ENCODE data around the gene NOG. TPM values are rescaled to one million over a fixed set of nuclear protein-coding genes. Genes with fewer than 3 reads are reported as not detected.
A peak's percentile ranks its signal among the peaks of the same experiment; 100 is the strongest.

NOG gene
- total RNA-seq, 1 donor from 2014 or later: 8.9 TPM

DNA sequence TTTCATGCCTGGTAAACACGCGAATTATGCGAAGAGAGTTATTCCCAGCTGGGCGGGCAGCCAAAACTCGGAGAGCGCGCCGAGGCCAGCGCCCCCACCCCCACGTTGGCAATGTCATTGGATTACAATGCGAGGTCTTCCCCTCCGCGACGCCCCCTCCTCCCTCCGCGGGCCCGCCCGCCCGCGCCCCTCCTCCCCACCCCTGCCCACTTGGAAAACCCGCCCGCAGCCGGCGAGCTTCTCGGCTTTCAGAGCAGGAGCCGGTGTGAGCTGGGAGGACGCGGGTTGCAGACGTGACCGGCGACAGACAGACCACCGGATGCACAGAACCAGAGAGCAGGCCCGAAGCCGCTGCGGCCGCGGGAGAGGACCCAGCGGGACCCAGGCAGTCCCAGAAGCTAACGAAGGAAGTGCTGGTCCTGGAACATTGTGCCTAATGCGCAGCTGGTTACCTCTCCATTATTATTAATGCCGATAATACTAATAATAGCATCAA, 4.0 kb downstream of the NOG start:
- peak; percentile 91 for DNase-seq

DNA sequence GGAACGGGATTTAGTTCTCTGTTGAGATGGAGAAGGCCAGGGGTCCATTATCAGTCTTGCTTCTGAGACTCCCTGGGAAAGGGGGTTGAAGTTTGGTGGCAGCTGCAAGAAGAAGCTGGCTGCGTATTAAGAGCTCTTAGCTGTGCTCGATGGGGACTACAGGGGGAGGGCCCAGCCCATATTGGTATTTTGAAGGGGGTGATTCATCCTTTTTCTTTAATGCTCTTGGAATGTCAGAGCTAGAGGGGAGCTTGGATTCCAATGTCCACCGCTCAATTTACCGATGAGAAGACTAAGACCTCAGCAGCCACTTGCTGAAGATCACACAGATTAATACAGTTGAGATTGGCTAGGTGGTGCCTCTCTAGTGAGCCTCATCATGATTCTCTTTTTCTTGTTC, 5.0 kb downstream of the NOG start:
- peak; percentile 81 for DNase-seq

- DNase-seq: no peak
Measured at GRCh38 chr17:56599088-56599487, 5.6 kb downstream of the NOG start.

- DNase-seq: no peak
Measured at GRCh38 chr17:56599566-56599965, 6.1 kb downstream of the NOG start.

DNA sequence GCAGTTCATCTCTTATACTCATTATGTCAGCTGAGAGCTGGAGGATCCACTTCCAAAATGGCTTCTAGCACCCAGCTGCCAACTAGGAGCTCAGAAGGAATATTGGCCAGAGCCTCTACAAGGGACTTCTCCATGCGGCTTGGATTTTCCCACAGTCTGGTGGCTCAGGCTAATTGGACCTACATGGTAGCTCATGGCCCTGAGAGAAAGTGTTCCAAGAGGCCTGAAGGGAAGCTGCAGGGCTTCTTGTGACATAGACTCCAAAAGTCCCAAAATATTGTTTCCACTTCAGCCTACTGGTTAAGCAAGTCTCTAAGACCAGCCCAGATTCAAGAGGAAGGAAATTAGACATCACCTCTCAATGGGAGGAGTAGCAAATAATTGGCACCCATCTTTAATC, 6.8 kb downstream of the NOG start:
- DNase-seq: no peak

DNA sequence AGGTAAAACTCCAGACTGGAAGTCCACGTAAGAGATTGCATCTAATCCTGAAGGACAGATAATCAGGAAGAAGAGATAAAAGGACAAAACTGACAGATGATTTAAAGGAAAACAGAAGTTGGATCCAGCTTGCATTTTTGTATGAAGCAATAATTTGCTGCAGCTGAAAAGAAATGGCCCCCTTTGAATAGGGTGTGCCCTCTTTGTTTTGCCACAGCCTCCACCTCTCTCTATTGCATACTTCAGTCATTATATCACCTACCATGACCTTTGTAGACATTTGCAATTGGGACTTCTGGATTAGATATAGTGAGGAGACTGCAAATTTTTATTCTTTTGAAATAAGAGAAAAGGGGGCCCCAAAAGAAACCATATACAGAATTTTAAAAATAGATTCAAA, 8.1 kb downstream of the NOG start:
- no peak for DNase-seq

GRCh38 chr17:56602292-56603130, 9.0 kb downstream of the NOG start:
- peak; percentile 73 for DNase-seq

GRCh38 chr17:56603486-56604238, 10.2 kb downstream of the NOG start:
- DNase-seq: no peak

- no peak for DNase-seq
Measured at GRCh38 chr17:56604691-56605290, 11.3 kb downstream of the NOG start.

DNA sequence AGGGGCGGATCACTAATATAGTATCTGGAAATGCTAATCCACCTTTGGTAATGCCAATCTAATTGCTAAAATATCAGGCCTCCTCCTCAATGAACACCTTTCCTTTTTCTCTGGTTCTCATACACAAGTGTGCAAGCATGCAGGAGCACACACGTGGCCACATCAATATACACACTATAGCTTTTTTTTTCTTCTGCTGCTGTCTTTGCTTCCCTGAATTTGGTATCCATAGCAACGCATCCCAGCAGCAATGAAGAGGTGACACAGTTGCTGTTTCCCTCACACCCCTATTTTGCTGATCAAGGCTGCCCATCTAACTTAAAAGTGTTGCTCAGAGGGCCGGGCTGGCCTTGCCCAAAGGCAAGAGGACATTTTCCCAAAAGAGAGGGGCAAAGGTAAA, 15.4 kb downstream of the NOG start:
- DNase-seq: no peak

- DNase-seq: no peak
Measured at GRCh38 chr17:56610321-56610720, 16.8 kb downstream of the NOG start.

DNA sequence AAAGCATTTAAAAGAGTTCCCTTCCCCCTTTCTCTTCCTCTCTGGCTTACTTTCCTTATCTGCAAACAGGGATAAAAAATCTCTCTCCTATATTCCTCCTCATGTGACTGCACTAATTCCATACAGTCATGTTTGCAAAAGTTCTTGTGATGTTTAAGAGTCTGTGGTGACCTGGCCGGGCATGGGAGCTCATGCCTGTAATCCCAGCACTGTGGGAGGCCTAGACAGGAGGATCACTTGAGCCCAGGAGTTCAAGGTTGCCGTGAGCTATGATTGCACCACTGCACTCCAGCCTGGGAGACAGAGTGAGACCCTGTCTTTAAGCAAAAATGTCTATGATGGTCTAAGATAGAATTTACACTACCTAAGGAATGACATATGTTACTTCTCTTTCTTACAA, 19.6 kb downstream of the NOG start:
- DNase-seq: no peak

DNA sequence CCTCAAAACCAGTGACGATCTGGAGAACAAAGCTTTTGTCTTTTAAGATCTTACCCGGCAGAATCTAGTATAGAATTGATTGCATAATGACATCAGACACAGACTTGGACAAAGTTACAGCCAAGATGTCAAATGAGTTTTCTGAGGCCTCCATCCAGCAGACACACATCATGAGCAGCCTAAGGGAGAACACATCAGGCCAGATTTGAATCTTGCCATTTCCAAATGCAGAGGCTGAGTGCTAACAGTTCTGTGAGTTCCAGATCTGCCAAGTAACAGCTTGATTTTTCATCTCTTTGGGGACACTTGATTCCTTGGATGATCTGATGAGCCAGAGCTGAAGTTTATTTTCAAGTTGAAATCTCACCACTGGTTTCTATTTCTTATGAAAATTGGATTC, 21.0 kb downstream of the NOG start:
- DNase-seq: peak; percentile 48

GRCh38 chr17:56616239-56616638, 22.7 kb downstream of the NOG start:
- DNase-seq: no peak

GRCh38 chr17:56623383-56623782, 29.9 kb downstream of the NOG start:
- DNase-seq: no peak

- DNase-seq: peak; percentile 38
Measured at GRCh38 chr17:56624309-56624708, 30.8 kb downstream of the NOG start.

GRCh38 chr17:56624912-56625311, 31.4 kb downstream of the NOG start:
- no peak for DNase-seq

- peak; percentile 53 for DNase-seq
Measured at GRCh38 chr17:56629531-56630075, 36.1 kb downstream of the NOG start.

GRCh38 chr17:56630202-56630601, 36.7 kb downstream of the NOG start:
- DNase-seq: no peak

GRCh38 chr17:56633681-56634080, 40.2 kb downstream of the NOG start:
- no peak for DNase-seq

GRCh38 chr17:56635641-56636040, 42.1 kb downstream of the NOG start:
- DNase-seq: no peak

DNA sequence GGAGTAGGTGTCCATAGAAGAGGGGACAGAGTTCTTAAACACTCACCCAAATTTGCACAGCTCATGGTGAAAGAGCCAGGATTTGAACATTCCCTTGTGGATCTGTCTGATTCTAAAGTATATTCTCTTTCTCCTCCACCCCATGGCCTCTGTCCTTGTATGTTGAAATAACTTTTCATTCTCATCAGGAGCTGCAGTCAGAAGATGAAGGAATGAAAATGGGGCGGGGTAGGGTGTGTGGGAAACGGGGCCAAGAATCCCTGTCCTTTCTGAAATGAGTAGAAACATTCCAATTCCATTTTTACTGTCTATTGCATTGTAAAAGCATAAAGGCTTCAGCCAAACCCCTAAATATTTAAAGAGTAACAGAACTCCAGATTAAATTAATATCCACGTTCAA, 42.8 kb downstream of the NOG start:
- no peak for DNase-seq

GRCh38 chr17:56637254-56637653, 43.8 kb downstream of the NOG start:
- DNase-seq: no peak

All from tongue (tissue), 2 donors.